Astrocyte (in vitro differentiated cells and primary cell): ENCODE results near the gene STRADA. TPM values are rescaled to one million over a fixed set of nuclear protein-coding genes. Genes with fewer than 3 reads are reported as not detected.

Experiments
- DNase-seq: peaks from one replicate; pipeline ENCODE4 v3.0.0-alpha.2; 2010; ENCODE audit warnings: low read depth
- FAIRE-seq: peaks from 2 replicates; lab custom pipeline; 2011; peaks lifted over from hg19 to GRCh38; lab: Jason Lieb, UNC
- H2AFZ ChIP-seq: 2 replicates; pipeline ENCODE4 v1.6.0; 2012; ENCODE audit warnings: low read depth, low read length, inconsistent platforms
- H3K27ac ChIP-seq: 2 replicates; pipeline ENCODE4 v1.5.1; 2011; ENCODE audit warnings: low read depth, low read length, inconsistent platforms
- H3K27me3 ChIP-seq: 2 replicates; pipeline ENCODE4 v1.6.0; 2011; ENCODE audit warnings: low read length, inconsistent platforms; ENCODE audit not compliant: insufficient read depth
- H3K36me3 ChIP-seq: 2 replicates; pipeline ENCODE4 v1.5.1; 2011; ENCODE audit warnings: low read length, inconsistent platforms; ENCODE audit not compliant: insufficient read depth
- H3K4me1 ChIP-seq: 2 replicates; pipeline ENCODE4 v1.5.1; 2011; ENCODE audit warnings: low read length, inconsistent platforms; ENCODE audit not compliant: insufficient read depth
- H3K4me2 ChIP-seq: 2 replicates; pipeline ENCODE4 v1.6.0; 2012; ENCODE audit warnings: low read length, inconsistent platforms
- H3K4me3 ChIP-seq: 2 replicates; pipeline ENCODE4 v1.5.1; 2011; ENCODE audit warnings: low read depth, mild to moderate bottlenecking, low read length, inconsistent platforms; ENCODE audit not compliant: insufficient read depth
- H3K79me2 ChIP-seq: 2 replicates; pipeline ENCODE4 v1.6.0; 2012; ENCODE audit warnings: mild to moderate bottlenecking, low read length, inconsistent platforms; ENCODE audit not compliant: insufficient read depth
- H3K9ac ChIP-seq: 2 replicates; pipeline ENCODE4 v1.6.0; 2012; ENCODE audit warnings: mild to moderate bottlenecking, low read length, inconsistent platforms
- H3K9me3 ChIP-seq: 2 replicates; pipeline ENCODE4 v1.5.1; 2012; ENCODE audit warnings: low read depth, mild to moderate bottlenecking, low read length, inconsistent platforms; ENCODE audit not compliant: insufficient read depth
- H4K20me1 ChIP-seq: 2 replicates; pipeline ENCODE4 v1.6.0; 2012; ENCODE audit warnings: low read length, inconsistent platforms; ENCODE audit not compliant: insufficient read depth
- H3K27ac Mint-ChIP-seq: one replicate; pipeline ENCODE4 v1.8.0; 2021; ENCODE audit warnings: mild to moderate bottlenecking, mixed read lengths; ENCODE audit not compliant: unreplicated experiment
- H3K27me3 Mint-ChIP-seq: one replicate; pipeline ENCODE4 v1.8.0; 2021; ENCODE audit warnings: low read depth, mixed read lengths; ENCODE audit not compliant: unreplicated experiment
- H3K36me3 Mint-ChIP-seq: one replicate; pipeline ENCODE4 v1.8.0; 2021; ENCODE audit warnings: low read depth, mixed read lengths; ENCODE audit not compliant: unreplicated experiment
- H3K4me1 Mint-ChIP-seq: one replicate; pipeline ENCODE4 v1.8.0; 2021; ENCODE audit warnings: low read depth, mixed read lengths; ENCODE audit not compliant: unreplicated experiment
- H3K4me3 Mint-ChIP-seq: one replicate; pipeline ENCODE4 v1.8.0; 2021; ENCODE audit warnings: mild to moderate bottlenecking, moderate library complexity, mixed read lengths; ENCODE audit not compliant: unreplicated experiment
- H3K9me3 Mint-ChIP-seq: one replicate; pipeline ENCODE4 v1.8.0; 2021; ENCODE audit warnings: mild to moderate bottlenecking, mixed read lengths; ENCODE audit not compliant: unreplicated experiment
- CTCF ChIP-seq: IDR thresholded peaks from 2 replicates; pipeline ENCODE4 v1.5.1; 2011; ENCODE audit warnings: low read depth, mild to moderate bottlenecking, inconsistent platforms, low read length, moderate library complexity; ENCODE audit not compliant: insufficient read depth
- EZH2 ChIP-seq: IDR thresholded peaks from 2 replicates; pipeline ENCODE4 v1.6.1; 2012; ENCODE audit warnings: mild to moderate bottlenecking, low read length, inconsistent platforms; ENCODE audit not compliant: insufficient read depth
- total RNA-seq: library from RNA; stranded (reverse); gene quantifications from 2 replicates; pipeline ENCODE4 v1.2.1, GENCODE V29; 2021

The STRADA gene
- total RNA-seq, 1 donor from 2014 or later = 35.7 TPM

GRCh38 chr17:63783522-63783921, 41.9 kb upstream of the STRADA start:
- Histone ChIP-seq H3K4me1 (peaks cover 9% of the 10 kb centered on the region), H3K4me2 (no peak overlapping the region), H3K36me3 (peaks cover 21% of the 10 kb centered on the region), H4K20me1 (peaks cover 95% of the 10 kb centered on the region), H2AFZ (no peak overlapping the region), H3K9me3 (no peaks in the 10 kb centered on the region), H3K79me2 (peaks cover 97% of the 10 kb centered on the region), H3K4me3 (no peak overlapping the region), H3K27ac (no peak overlapping the region), H3K9ac (no peak overlapping the region), H3K27me3 (no peaks in the 10 kb centered on the region)
- H3K9me3 Mint-ChIP-seq = no peaks in the 10 kb centered on the region
- peaks cover 27% of the 10 kb centered on the region for H3K4me1 Mint-ChIP-seq
- H3K27me3 Mint-ChIP-seq = no peaks in the 10 kb centered on the region
- no peak overlapping the region for H3K27ac Mint-ChIP-seq
- peaks cover 12% of the 10 kb centered on the region for H3K36me3 Mint-ChIP-seq
- no peak overlapping the region for H3K4me3 Mint-ChIP-seq
- DNase-seq (no peak), FAIRE-seq (no peak)
- no peak for TF ChIP-seq CTCF
- TF ChIP-seq EZH2 = no peak

- no peak for TF ChIP-seq CTCF
- no peak for TF ChIP-seq EZH2
- Histone ChIP-seq H3K4me2 (peak overlapping the region; percentile 4), H3K4me1 (peaks cover 11% of the 10 kb centered on the region), H3K4me3 (no peak overlapping the region), H3K9ac (no peak overlapping the region), H2AFZ (no peak overlapping the region), H3K79me2 (peaks cover 98% of the 10 kb centered on the region), H4K20me1 (peaks cover 97% of the 10 kb centered on the region), H3K9me3 (no peaks in the 10 kb centered on the region), H3K27me3 (no peaks in the 10 kb centered on the region), H3K36me3 (peaks cover 23% of the 10 kb centered on the region), H3K27ac (no peak overlapping the region)
- no peak for FAIRE-seq
- no peak for DNase-seq
- Mint-ChIP-seq H3K36me3 (peaks cover 9% of the 10 kb centered on the region), H3K9me3 (no peaks in the 10 kb centered on the region), H3K27ac (peak overlapping the region; percentile 1), H3K4me1 (peaks cover 38% of the 10 kb centered on the region), H3K4me3 (peak overlapping the region; percentile 11), H3K27me3 (no peaks in the 10 kb centered on the region)
Measured at GRCh38 chr17:63780928-63781327, 39.3 kb upstream of the STRADA start.

GRCh38 chr17:63780507-63780906, 38.9 kb upstream of the STRADA start:
- H3K4me1 ChIP-seq = peaks cover 11% of the 10 kb centered on the region
- peak overlapping the region; percentile 4 for H3K4me2 ChIP-seq
- Mint-ChIP-seq H3K36me3 (peaks cover 6% of the 10 kb centered on the region), H3K27ac (no peak overlapping the region), H3K27me3 (no peaks in the 10 kb centered on the region), H3K4me3 (peak overlapping the region; percentile 69), H3K9me3 (no peaks in the 10 kb centered on the region), H3K4me1 (peaks cover 34% of the 10 kb centered on the region)
- H3K27me3 ChIP-seq = no peaks in the 10 kb centered on the region
- TF ChIP-seq CTCF (no peak), EZH2 (no peak)
- H2AFZ ChIP-seq = no peak overlapping the region
- no peak overlapping the region for H3K27ac ChIP-seq
- no peak overlapping the region for H3K9ac ChIP-seq
- H3K4me3 ChIP-seq = no peak overlapping the region
- peaks cover 97% of the 10 kb centered on the region for H4K20me1 ChIP-seq
- peaks cover 25% of the 10 kb centered on the region for H3K36me3 ChIP-seq
- DNase-seq = no peak
- H3K9me3 ChIP-seq = no peaks in the 10 kb centered on the region
- peaks cover 98% of the 10 kb centered on the region for H3K79me2 ChIP-seq
- no peak for FAIRE-seq
